ENCODE measurements around the gene RAB36. TPM values are rescaled to one million over a fixed set of nuclear protein-coding genes. Genes with fewer than 3 reads are reported as not detected.

The RAB36 gene
- polyA plus RNA-seq, 1 of the 3 experiments (the other 2 are of a cell fraction) = 6.6 TPM

DNA sequence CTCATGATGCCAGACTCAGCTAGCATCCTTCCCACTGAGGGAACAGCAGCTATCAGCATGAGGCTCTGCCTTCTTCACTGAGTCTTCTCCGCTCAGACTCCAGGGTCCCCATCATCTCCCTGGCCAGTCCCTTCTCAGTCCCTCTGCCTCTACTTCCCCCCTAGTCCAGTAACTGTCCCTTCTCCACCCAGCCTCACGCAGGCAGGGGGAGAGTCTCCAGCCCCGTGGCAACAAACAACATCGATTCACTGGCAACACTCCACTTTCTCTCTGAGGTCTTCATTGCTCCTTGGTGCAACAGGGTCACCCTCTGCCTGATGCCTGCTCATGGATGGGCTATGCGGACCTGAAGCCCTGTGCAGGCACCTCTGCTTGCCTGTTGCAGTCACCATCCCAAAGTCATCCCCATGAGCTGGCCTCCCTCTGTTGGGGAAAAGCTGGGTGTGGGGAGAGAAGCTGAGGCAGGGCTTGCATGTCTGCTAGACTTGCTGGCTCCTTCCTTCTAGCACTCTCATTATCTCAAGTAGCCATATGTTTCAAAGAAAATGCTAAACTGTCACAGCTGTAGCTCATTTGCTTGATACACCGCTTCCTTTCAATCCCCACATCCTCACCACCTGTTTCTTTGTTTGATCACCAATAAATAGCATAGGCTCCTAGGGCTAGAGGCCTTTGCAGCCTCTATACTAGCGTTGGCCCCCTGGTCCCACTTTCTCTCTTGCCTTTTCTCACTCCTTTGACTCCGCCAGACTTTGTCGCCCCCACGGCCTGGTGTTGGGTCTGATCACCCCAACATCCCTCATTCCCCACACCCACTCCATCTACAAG is 30.8 kb downstream of the RAB36 start (continued):
- TF ChIP-seq, protein P1, sequence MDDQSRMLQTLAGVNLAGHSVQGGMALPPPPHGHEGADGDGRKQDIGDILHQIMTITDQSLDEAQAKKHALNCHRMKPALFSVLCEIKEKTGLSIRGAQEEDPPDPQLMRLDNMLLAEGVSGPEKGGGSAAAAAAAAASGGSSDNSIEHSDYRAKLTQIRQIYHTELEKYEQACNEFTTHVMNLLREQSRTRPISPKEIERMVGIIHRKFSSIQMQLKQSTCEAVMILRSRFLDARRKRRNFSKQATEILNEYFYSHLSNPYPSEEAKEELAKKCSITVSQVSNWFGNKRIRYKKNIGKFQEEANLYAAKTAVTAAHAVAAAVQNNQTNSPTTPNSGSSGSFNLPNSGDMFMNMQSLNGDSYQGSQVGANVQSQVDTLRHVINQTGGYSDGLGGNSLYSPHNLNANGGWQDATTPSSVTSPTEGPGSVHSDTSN (IDR thresholded peaks at IDR 0.05) = no peak
- TF ChIP-seq POLR2AphosphoS5 (IDR thresholded peaks at IDR 0.05; ENCODE audit: low read depth, low read length) = no peak

DNA sequence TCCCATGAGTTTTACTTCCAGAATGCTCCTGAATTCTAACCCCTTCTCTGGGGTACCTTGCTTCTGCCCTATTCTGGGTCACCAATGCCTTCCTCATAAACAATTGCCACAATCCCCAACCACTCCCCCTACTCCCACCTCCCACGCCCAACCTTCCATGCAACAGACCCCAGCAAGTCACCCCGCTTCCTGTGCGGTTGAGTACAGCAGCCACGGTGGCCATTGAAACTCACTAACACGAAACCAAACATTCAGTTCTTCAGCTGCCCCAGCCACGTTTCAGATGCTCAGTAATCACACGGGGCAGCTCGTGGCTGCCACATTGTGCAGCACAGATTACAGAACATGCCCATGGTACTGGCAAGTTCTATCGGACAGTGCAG is 31.4 kb downstream of the RAB36 start:
- H4K20me1 ChIP-seq (ENCODE audit: insufficient read depth) = peaks cover 3% of the 10 kb centered on the region; the same call in 1 of the 2 replicates
- no peaks in the 10 kb centered on the region for H3K9me3 ChIP-seq
- peaks cover 5% of the 10 kb centered on the region for H3K79me2 ChIP-seq (ENCODE audit: insufficient read depth)
- no peak overlapping the region for H3K9ac ChIP-seq
- H3K4me2 ChIP-seq = no peak overlapping the region
- POLR2A ChIA-PET = no interaction called here
- no peak overlapping the region for H2AFZ ChIP-seq (ENCODE audit: low read depth)
- H3F3A ChIP-seq (replicated peaks; ENCODE audit: insufficient read depth) = peaks cover 4% of the 10 kb centered on the region
- no peak overlapping the region for H3K4me3 ChIP-seq (ENCODE audit: low read depth in 2 of 2, low read length in 1 of 2)
- no peaks in the 10 kb centered on the region for H3K36me3 ChIP-seq (replicated peaks in 1 of 2; ENCODE audit: control insufficient read depth in 1 of 2, insufficient read depth in 2 of 2, low read length in 1 of 2)
- no peaks in the 10 kb centered on the region for H3K9me2 ChIP-seq
- H3K4me1 ChIP-seq (ENCODE audit: control insufficient read depth in 1 of 2, insufficient read depth in 2 of 2, low read depth in 1 of 2, low read length in 1 of 2) = peaks cover 2 to 20% of the 10 kb centered on the region in 2 experiments; a peak in 2 of 4 replicates
- CTCF ChIA-PET = interaction anchor here (0.8 to 21.1 kb wide), 5 partner anchors 53 to 203 kb away, joined by 3 to 587 read pairs (median 5); no protein-coding TSS in a partner anchor
- WGBS (ENCODE audit: low lambda C conversion rate) = 63% methylated on average over 9 of the region's 9 CpGs
- no peaks in the 10 kb centered on the region for H3K27me3 ChIP-seq (ENCODE audit: insufficient read depth)
- TF ChIP-seq SMC3 (IDR thresholded peaks at IDR 0.05; ENCODE audit: low read depth, low read length) (no peak), RAD21 (IDR thresholded peaks at IDR 0.05; ENCODE audit: low read length) (no peak), FOSL2 (IDR thresholded peaks at IDR 0.05; ENCODE audit: borderline replicate concordance, low read depth) (no peak), YY1 (IDR thresholded peaks at IDR 0.05; ENCODE audit: low read depth) (no peak)
- TF ChIP-seq, protein P2, sequence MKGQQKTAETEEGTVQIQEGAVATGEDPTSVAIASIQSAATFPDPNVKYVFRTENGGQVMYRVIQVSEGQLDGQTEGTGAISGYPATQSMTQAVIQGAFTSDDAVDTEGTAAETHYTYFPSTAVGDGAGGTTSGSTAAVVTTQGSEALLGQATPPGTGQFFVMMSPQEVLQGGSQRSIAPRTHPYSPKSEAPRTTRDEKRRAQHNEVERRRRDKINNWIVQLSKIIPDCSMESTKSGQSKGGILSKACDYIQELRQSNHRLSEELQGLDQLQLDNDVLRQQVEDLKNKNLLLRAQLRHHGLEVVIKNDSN (IDR thresholded peaks at IDR 0.05; ENCODE audit: borderline replicate concordance, low read depth) = no peak
- no peak for DNase-seq
- H3K27ac ChIP-seq (ENCODE audit: low read depth in 2 of 2, low read length in 1 of 2) = no peak overlapping the region

DNA sequence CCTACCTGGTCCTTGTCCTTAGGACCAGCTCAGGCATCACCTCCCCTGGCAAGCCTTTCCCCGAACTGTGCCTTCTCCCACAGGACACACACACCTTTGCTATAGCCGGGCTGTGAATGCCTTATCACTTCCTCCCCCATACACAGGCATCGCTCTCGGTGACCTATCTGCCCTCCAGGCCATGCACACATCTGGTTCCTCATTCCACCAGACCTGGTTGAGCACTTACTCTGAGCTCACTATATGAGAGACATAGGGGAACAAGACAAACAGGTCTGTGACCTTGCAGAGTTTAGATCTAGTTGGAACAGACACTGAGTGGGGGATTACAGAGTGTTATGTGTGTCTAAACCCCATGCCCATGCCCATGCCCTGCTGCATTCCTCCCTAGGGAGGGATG is 31.9 kb downstream of the RAB36 start:
- Histone ChIP-seq H3K27ac (ENCODE audit: low read depth in 2 of 2, low read length in 1 of 2) (no peak overlapping the region), H3K79me2 (ENCODE audit: insufficient read depth) (peaks cover 11% of the 10 kb centered on the region), H4K20me1 (ENCODE audit: insufficient read depth) (peaks cover 9% of the 10 kb centered on the region), H3K36me3 (replicated peaks in 1 of 2; ENCODE audit: control insufficient read depth in 1 of 2, insufficient read depth in 2 of 2, low read length in 1 of 2) (no peaks in the 10 kb centered on the region), H3K4me2 (no peak overlapping the region), H3K27me3 (ENCODE audit: insufficient read depth) (no peaks in the 10 kb centered on the region), H3K9me3 (no peaks in the 10 kb centered on the region), H3K4me3 (ENCODE audit: low read depth in 2 of 2, low read length in 1 of 2) (no peak overlapping the region), H3F3A (replicated peaks; ENCODE audit: insufficient read depth) (peaks cover 4% of the 10 kb centered on the region), H3K4me1 (ENCODE audit: control insufficient read depth in 1 of 2, insufficient read depth in 2 of 2, low read depth in 1 of 2, low read length in 1 of 2) (peaks cover 7 to 26% of the 10 kb centered on the region in 2 experiments; a peak in 3 of 4 replicates), H2AFZ (ENCODE audit: low read depth) (no peak overlapping the region), H3K9ac (no peak overlapping the region), H3K9me2 (no peaks in the 10 kb centered on the region)
- 85% methylated on average over 4 of the region's 4 CpGs for WGBS (ENCODE audit: low lambda C conversion rate)
- DNase-seq = no peak
- ChIA-PET POLR2A (no interaction called here), CTCF (interaction anchor here (1.1 to 21.1 kb wide), 8 partner anchors 8 to 203 kb away, joined by 3 to 587 read pairs (median 6); partner anchors contain the start of gene RSPH14)
- TF ChIP-seq FOXM1 (IDR thresholded peaks at IDR 0.05; ENCODE audit: low read depth) = no peak
- TF ChIP-seq MXI1 (IDR thresholded peaks at IDR 0.05; ENCODE audit: low read depth, low read length) = no peak
- no peak for TF ChIP-seq JUND (IDR thresholded peaks at IDR 0.05)
- no peak for TF ChIP-seq SIN3A (IDR thresholded peaks at IDR 0.05; ENCODE audit: borderline replicate concordance, low read depth, low read length)
- TF ChIP-seq, protein P1 (IDR thresholded peaks at IDR 0.05) = no peak
- TF ChIP-seq POLR2AphosphoS5 (IDR thresholded peaks at IDR 0.05; ENCODE audit: low read depth, low read length) = no peak
- TF ChIP-seq CHD2 (IDR thresholded peaks at IDR 0.05; ENCODE audit: low read length, partially characterized antibody) = no peak
- TF ChIP-seq, protein P3, sequence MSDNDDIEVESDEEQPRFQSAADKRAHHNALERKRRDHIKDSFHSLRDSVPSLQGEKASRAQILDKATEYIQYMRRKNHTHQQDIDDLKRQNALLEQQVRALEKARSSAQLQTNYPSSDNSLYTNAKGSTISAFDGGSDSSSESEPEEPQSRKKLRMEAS (IDR thresholded peaks at IDR 0.05; ENCODE audit: low read depth) = no peak
- no peak for TF ChIP-seq ELF1 (IDR thresholded peaks at IDR 0.05)
- no peak for TF ChIP-seq YY1 (IDR thresholded peaks at IDR 0.05; ENCODE audit: low read depth)
- no peak for TF ChIP-seq TAF1 (IDR thresholded peaks at IDR 0.05; ENCODE audit: borderline replicate concordance, low read depth, low read length)
- TF ChIP-seq RCOR1 (IDR thresholded peaks at IDR 0.05; ENCODE audit: low read length) = no peak
- no peak for TF ChIP-seq GABPA (IDR thresholded peaks at IDR 0.05; ENCODE audit: low read depth)
- TF ChIP-seq, protein P4, sequence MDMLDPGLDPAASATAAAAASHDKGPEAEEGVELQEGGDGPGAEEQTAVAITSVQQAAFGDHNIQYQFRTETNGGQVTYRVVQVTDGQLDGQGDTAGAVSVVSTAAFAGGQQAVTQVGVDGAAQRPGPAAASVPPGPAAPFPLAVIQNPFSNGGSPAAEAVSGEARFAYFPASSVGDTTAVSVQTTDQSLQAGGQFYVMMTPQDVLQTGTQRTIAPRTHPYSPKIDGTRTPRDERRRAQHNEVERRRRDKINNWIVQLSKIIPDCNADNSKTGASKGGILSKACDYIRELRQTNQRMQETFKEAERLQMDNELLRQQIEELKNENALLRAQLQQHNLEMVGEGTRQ (IDR thresholded peaks at IDR 0.05; ENCODE audit: borderline replicate concordance, low read depth, low read length) = no peak
- TF ChIP-seq FOXJ3 (CRISPR knock-in tag; IDR thresholded peaks at IDR 0.05) = no peak
- TF ChIP-seq, protein P2 (IDR thresholded peaks at IDR 0.05; ENCODE audit: borderline replicate concordance, low read depth) = no peak
- no peak for TF ChIP-seq RXRA (IDR thresholded peaks at IDR 0.05; ENCODE audit: borderline replicate concordance, low read depth)
- no peak for TF ChIP-seq NRF1 (IDR thresholded peaks at IDR 0.05; ENCODE audit: low read depth, low read length)

Data from SK-N-SH (cell line).